Fibroblast of upper back skin (primary cell): Measurements from ENCODE around the gene RALBP1.

Experiments
- DNase-seq: peaks from one replicate; pipeline ENCODE4 v3.0.0-alpha.2; 2013

The RALBP1 gene

GRCh38 chr18:9552616-9553015, 77.3 kb downstream of the RALBP1 start:
- DNase-seq = no peak

- peak; percentile 16 for DNase-seq
Measured at GRCh38 chr18:9557250-9557943, 82.1 kb downstream of the RALBP1 start.

- DNase-seq = no peak
Measured at GRCh38 chr18:9558387-9559064, 83.2 kb downstream of the RALBP1 start.

GRCh38 chr18:9559253-9559652, 83.9 kb downstream of the RALBP1 start:
- no peak for DNase-seq

- DNase-seq = no peak
Measured at GRCh38 chr18:9561759-9562158, 86.4 kb downstream of the RALBP1 start.

- DNase-seq = no peak
Measured at GRCh38 chr18:9562584-9562983, 87.3 kb downstream of the RALBP1 start.

GRCh38 chr18:9563331-9563730, 88.0 kb downstream of the RALBP1 start:
- no peak for DNase-seq

GRCh38 chr18:9565407-9565806, 90.1 kb downstream of the RALBP1 start:
- no peak for DNase-seq

GRCh38 chr18:9568186-9568585, 92.9 kb downstream of the RALBP1 start:
- no peak for DNase-seq

- no peak for DNase-seq
Measured at GRCh38 chr18:9569178-9569577, 93.9 kb downstream of the RALBP1 start.

- DNase-seq = no peak
Measured at GRCh38 chr18:9570255-9570654, 94.9 kb downstream of the RALBP1 start.

- no peak for DNase-seq
Measured at GRCh38 chr18:9571546-9571945, 96.2 kb downstream of the RALBP1 start.

- DNase-seq = no peak
Measured at GRCh38 chr18:9574473-9575115, 99.3 kb downstream of the RALBP1 start.

- DNase-seq = peak; percentile 93
Measured at GRCh38 chr18:9575558-9575957, 100.2 kb downstream of the RALBP1 start.

- no peak for DNase-seq
Measured at GRCh38 chr18:9577361-9577760, 102.0 kb downstream of the RALBP1 start.

- peak; percentile 4 for DNase-seq
Measured at GRCh38 chr18:9578306-9578705, 103.0 kb downstream of the RALBP1 start.

GRCh38 chr18:9581667-9582066, 106.4 kb downstream of the RALBP1 start:
- DNase-seq = no peak

GRCh38 chr18:9586814-9587213, 111.5 kb downstream of the RALBP1 start:
- no peak for DNase-seq
